Measurements from ENCODE around the gene MDGA2. TPM values are rescaled to one million over a fixed set of nuclear protein-coding genes. Genes with fewer than 3 reads are reported as not detected.

MDGA2 gene
- total RNA-seq, 1 experiment from 2014 or later = not detected

- ChIA-PET POLR2A (no interaction called here), CTCF (no interaction called here)
- H3K27me3 ChIP-seq (replicated peaks; ENCODE audit: control insufficient read depth, insufficient read depth, low read length) = no peaks in the 10 kb centered on the region
- H3K36me3 ChIP-seq (ENCODE audit: control insufficient read depth, insufficient read depth, low read length) = no peaks in the 10 kb centered on the region
- Mint-ChIP-seq H3K36me3 (ENCODE audit: insufficient read depth, unreplicated experiment) (no peaks in the 10 kb centered on the region), H3K4me1 (ENCODE audit: low read depth, unreplicated experiment) (no peaks in the 10 kb centered on the region), H3K27ac (ENCODE audit: unreplicated experiment) (no peak overlapping the region), H3K9me3 (ENCODE audit: unreplicated experiment) (no peaks in the 10 kb centered on the region), H3K27me3 (ENCODE audit: insufficient read depth, unreplicated experiment) (no peaks in the 10 kb centered on the region), H3K4me3 (ENCODE audit: unreplicated experiment) (no peak overlapping the region)
- no peaks in the 10 kb centered on the region for H3K9me3 ChIP-seq
- TF ChIP-seq CTCF (IDR thresholded peaks at IDR 0.05; ENCODE audit: insufficient read depth in 1 of 2, low read depth in 1 of 2, low read length in 1 of 2, severe bottlenecking in 1 of 2, unreplicated experiment in 1 of 2) = no peak
- intact Hi-C loops (cut with micrococcal nuclease; ENCODE audit: unreplicated experiment) = no loop called here
- DNase-seq = no peak
- no peaks in the 10 kb centered on the region for H3K4me1 ChIP-seq
- no peak overlapping the region for H3K4me3 ChIP-seq (ENCODE audit: low read depth, low read length)
- no TSS peak for BruUV-seq (replicated peaks)
Measured at GRCh38 chr14:46894476-46894875, 780.9 kb downstream of the MDGA2 start.

GRCh38 chr14:46887144-46887543 lies 788.3 kb downstream of the MDGA2 start:
- no peak for DNase-seq
- BruUV-seq (replicated peaks) = no TSS peak
- Mint-ChIP-seq H3K27me3 (ENCODE audit: insufficient read depth, unreplicated experiment) (no peaks in the 10 kb centered on the region), H3K36me3 (ENCODE audit: insufficient read depth, unreplicated experiment) (no peaks in the 10 kb centered on the region), H3K4me3 (ENCODE audit: unreplicated experiment) (no peak overlapping the region), H3K27ac (ENCODE audit: unreplicated experiment) (no peak overlapping the region), H3K4me1 (ENCODE audit: low read depth, unreplicated experiment) (no peaks in the 10 kb centered on the region), H3K9me3 (ENCODE audit: unreplicated experiment) (no peaks in the 10 kb centered on the region)
- no peaks in the 10 kb centered on the region for H3K27me3 ChIP-seq (replicated peaks; ENCODE audit: control insufficient read depth, insufficient read depth, low read length)
- no peaks in the 10 kb centered on the region for H3K4me1 ChIP-seq
- H3K9me3 ChIP-seq = no peaks in the 10 kb centered on the region
- intact Hi-C loops (cut with micrococcal nuclease; ENCODE audit: unreplicated experiment) = no loop called here
- no peak overlapping the region for H3K4me3 ChIP-seq (ENCODE audit: low read depth, low read length)
- no peak for TF ChIP-seq CTCF (IDR thresholded peaks at IDR 0.05; ENCODE audit: insufficient read depth in 1 of 2, low read depth in 1 of 2, low read length in 1 of 2, severe bottlenecking in 1 of 2, unreplicated experiment in 1 of 2)
- ChIA-PET POLR2A (no interaction called here), CTCF (no interaction called here)
- H3K36me3 ChIP-seq (ENCODE audit: control insufficient read depth, insufficient read depth, low read length) = no peaks in the 10 kb centered on the region

DNA sequence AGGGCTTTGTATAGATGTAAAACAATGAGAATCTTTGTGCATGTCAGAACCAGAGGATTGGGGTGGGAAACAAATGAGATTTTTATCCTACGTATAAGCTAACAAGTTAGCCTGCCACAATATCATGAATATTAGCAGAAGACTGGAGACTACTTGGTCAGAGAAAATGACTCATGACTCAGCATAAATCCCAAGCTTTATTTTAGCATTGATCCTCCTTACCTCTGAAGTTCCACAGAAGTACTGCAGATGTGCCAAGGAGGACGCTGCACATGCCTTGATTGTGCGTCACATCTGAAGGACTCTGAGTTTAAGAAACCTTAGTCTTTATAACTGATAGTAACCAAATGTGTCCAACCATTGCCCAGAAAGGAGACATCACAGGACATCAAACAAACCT lies 789.8 kb downstream of the MDGA2 start:
- Histone ChIP-seq H3K4me3 (ENCODE audit: low read depth, low read length) (no peak overlapping the region), H3K9me3 (no peaks in the 10 kb centered on the region), H3K4me1 (no peaks in the 10 kb centered on the region), H3K36me3 (ENCODE audit: control insufficient read depth, insufficient read depth, low read length) (no peaks in the 10 kb centered on the region), H3K27me3 (replicated peaks; ENCODE audit: control insufficient read depth, insufficient read depth, low read length) (no peaks in the 10 kb centered on the region)
- TF ChIP-seq CTCF (IDR thresholded peaks at IDR 0.05; ENCODE audit: insufficient read depth in 1 of 2, low read depth in 1 of 2, low read length in 1 of 2, severe bottlenecking in 1 of 2, unreplicated experiment in 1 of 2) = no peak
- Mint-ChIP-seq H3K9me3 (ENCODE audit: unreplicated experiment) (no peaks in the 10 kb centered on the region), H3K27me3 (ENCODE audit: insufficient read depth, unreplicated experiment) (no peaks in the 10 kb centered on the region), H3K4me1 (ENCODE audit: low read depth, unreplicated experiment) (no peaks in the 10 kb centered on the region), H3K36me3 (ENCODE audit: insufficient read depth, unreplicated experiment) (no peaks in the 10 kb centered on the region), H3K4me3 (ENCODE audit: unreplicated experiment) (no peak overlapping the region), H3K27ac (ENCODE audit: unreplicated experiment) (no peak overlapping the region)
- DNase-seq = no peak
- no TSS peak for BruUV-seq (replicated peaks)
- ChIA-PET CTCF (no interaction called here), POLR2A (no interaction called here)
- intact Hi-C loops (cut with micrococcal nuclease; ENCODE audit: unreplicated experiment) = no loop called here

Data from Caco-2 (cell line).